Coronary artery (tissue), 2 donors: ENCODE measurements around the gene POU3F1.

ENCODE experiments used
- DNase-seq: peaks from one replicate; pipeline ENCODE4 v3.0.0-alpha.2; 2017; ENCODE audit warnings: low spot score
- H3K27ac ChIP-seq, 2 donors: fragments of 200-600 bp; sonication (generic); one replicate each; pipeline ENCODE4 v1.5.1; 2016 to 2019
- H3K4me3 ChIP-seq: fragments of 200-600 bp; sonication (generic); 2 replicates; pipeline ENCODE4 v1.5.1; 2016; ENCODE audit warnings: mild to moderate bottlenecking, moderate library complexity
- TF ChIP-seq, protein P1 (sequence below): fragments of 200-600 bp; sonication (generic); IDR thresholded peaks from one replicate; pipeline ENCODE4 v1.5.1; 2019; ENCODE audit warnings: antibody characterized with exemption

The POU3F1 gene

DNA sequence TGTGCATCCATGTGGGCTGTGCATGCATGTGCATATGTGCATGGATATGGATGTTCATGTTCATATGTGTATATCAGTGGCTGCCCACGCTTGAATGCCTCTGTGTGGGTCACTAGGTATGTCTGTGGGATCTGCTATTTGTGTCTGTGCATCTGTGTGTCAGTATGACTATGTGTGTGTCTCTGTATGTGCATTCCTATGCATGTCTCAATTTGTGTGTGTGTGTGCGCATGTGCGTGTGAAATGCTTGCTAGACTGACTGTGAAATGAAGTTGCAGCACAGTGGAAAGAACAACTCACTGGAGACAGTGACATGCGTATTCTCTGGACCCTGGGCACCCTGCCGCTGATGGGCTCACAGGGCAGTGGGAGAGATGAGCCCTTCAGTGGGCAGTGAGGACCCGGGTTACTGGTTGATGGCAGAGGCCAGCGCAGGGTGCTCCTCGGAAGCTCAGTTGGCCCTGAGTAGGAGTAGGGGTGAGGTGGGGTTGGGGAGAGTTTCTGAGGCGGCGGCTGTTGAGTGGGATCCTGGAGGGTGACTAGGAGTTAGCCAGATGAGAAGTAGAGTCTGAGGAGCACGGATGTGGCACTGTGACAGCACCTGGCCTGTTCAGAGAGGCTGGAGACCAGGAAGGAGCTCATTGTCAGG lies 43.2 kb upstream of the POU3F1 start:
- no peak overlapping the region for H3K27ac ChIP-seq
- TF ChIP-seq, protein P1, sequence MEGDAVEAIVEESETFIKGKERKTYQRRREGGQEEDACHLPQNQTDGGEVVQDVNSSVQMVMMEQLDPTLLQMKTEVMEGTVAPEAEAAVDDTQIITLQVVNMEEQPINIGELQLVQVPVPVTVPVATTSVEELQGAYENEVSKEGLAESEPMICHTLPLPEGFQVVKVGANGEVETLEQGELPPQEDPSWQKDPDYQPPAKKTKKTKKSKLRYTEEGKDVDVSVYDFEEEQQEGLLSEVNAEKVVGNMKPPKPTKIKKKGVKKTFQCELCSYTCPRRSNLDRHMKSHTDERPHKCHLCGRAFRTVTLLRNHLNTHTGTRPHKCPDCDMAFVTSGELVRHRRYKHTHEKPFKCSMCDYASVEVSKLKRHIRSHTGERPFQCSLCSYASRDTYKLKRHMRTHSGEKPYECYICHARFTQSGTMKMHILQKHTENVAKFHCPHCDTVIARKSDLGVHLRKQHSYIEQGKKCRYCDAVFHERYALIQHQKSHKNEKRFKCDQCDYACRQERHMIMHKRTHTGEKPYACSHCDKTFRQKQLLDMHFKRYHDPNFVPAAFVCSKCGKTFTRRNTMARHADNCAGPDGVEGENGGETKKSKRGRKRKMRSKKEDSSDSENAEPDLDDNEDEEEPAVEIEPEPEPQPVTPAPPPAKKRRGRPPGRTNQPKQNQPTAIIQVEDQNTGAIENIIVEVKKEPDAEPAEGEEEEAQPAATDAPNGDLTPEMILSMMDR = no peak
- no peak overlapping the region for H3K4me3 ChIP-seq
- DNase-seq = no peak

DNA sequence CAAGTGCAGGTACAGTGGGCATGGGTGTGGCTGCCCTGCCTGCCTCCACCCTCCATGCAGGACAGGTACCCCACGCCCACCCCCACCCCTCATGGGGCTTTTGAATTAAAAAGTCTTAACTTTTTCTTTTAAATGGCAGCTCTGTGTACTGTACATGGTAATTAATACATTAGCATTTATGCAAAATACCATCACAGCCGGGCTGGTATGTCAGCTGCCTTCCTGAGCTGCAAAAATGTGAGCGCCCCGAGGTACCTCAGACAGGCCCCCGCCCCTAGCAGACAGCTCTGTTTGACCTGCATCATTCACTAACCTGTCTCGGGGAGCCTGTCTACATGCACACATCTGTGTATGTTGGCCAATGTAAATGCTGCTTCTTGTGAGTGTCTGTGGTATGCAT lies 42.2 kb upstream of the POU3F1 start:
- no peak overlapping the region for H3K27ac ChIP-seq
- no peak for DNase-seq
- TF ChIP-seq, protein P1 = no peak
- H3K4me3 ChIP-seq = no peak overlapping the region

DNA sequence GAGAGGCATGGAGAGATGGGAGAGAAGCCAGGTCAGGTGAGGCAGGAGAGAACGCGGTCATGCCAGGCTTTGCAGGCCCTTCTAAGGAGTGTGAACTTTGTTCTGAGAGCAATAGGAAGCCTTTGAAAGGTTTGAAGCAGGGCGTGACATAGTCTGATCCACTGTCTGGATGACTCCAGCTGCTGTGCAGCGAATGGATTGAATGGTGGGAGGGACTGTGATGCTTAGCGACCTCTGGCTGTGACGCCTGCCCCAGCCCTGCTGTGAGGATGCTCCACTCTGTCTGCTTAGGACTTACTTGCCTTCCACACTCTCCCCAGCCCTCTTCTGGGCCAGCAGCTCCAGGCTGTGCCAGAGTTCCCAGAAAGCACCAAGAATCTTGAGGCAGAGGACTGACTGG lies 41.8 kb upstream of the POU3F1 start:
- no peak for DNase-seq
- Histone ChIP-seq H3K27ac (no peak overlapping the region), H3K4me3 (no peak overlapping the region)
- TF ChIP-seq, protein P1 = no peak

DNA sequence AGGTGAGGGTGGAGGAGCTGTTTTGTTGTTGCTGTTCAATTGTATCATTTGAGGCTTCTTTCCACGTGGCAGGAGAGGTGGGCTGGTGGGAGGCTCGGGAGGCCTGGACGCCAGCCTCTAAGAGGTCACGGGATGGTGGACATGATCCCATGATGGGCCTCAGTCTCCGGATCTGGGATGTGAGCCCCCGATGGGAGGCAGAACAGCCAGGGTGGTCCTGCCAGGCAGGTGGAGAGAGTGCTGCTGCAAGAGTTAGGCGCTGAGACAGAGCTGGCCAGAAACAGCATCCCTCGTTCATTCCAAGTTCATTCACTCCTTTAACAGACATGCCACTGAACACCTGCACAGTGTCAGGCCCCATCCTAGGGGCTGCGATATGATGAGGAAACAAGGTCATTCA lies 41.1 kb upstream of the POU3F1 start:
- H3K27ac ChIP-seq = no peak overlapping the region
- no peak for DNase-seq
- TF ChIP-seq, protein P1 = no peak
- no peak overlapping the region for H3K4me3 ChIP-seq

DNA sequence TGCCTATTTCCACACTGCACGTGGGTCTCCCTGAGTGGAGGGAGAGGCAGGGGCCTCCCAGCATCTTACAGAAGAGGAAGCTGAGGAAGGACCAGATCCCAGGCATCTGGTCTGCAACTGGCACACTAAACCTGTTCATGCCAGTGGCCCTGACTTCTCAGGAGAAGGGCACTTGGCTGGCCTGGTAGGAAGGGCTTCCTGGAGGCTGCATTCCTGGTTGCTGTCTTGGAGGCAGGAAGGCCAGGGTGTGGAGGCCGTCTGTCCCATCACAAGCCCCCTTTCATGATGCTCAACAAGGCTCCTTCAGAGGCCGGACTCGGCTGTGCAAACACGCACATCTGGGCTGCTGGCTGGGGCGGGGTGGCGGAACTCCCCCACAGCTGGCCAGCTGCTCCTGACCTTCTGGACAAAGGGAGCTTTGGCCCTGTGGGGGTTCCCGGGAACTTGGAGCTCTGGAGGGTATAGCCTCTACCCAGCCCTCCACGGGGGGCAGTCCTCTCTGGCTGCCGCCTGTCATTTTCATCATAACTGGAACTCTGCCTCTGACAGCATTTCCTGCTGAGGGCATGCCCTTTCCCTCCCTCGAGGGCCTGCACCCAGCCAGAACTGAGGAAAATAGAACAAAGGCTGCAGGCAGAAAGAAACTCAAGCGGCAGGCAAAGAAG lies 39.2 kb upstream of the POU3F1 start:
- H3K27ac ChIP-seq = no peak overlapping the region

DNA sequence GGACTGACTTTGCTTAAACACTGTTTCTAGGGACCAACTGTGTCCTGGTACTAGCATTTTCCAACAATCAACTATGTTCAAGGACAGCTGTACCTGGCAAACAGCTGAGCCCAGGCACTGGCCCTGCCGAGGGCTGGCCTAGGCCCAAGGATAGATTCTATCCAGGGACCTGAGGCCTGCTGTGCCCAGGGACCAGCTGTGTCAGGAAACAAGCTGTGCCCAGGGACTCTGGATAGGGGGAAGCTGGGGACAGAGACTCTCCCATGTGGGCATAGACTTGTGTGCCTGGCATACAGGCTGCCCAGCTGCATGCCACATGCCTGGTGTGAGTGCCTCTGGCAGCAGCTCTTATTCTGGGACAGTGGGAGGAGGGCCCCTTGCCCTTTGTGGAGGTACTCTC lies 38.1 kb upstream of the POU3F1 start:
- H3K4me3 ChIP-seq = no peak overlapping the region
- TF ChIP-seq, protein P1 = no peak
- DNase-seq = no peak
- no peak overlapping the region for H3K27ac ChIP-seq

More for the DNA sequence above, 39.2 kb upstream of the POU3F1 start:
- TF ChIP-seq, protein P1 = no peak
- H3K4me3 ChIP-seq = no peak overlapping the region
- DNase-seq = no peak

DNA sequence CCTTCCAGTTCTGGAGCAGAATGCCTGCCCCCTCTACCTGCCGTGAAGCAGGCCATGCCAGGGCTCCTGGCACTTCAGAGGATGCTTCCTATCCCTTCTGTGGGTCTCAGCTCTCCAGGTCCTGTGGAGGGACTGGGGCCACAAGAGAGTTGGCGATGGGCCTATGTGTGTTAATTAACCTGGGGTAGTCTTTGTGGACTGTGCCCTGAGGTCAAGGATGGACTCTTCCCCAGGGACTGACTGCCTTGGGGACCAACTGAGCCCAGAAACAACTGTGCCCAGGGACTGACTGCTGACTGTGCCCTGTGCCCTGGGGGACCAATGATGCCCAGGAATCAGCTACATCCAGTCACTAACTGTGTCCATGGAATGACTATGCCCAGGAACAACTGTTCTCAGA lies 37.5 kb upstream of the POU3F1 start:
- Histone ChIP-seq H3K4me3 (no peak overlapping the region), H3K27ac (no peak overlapping the region)
- no peak for DNase-seq
- TF ChIP-seq, protein P1 = no peak
